GM23248 (cell line): ENCODE measurements around the gene LDLRAD4.

ENCODE experiments used
- EZH2 ChIP-seq: fragments of 200-600 bp; sonication (generic); IDR thresholded peaks from 2 replicates; pipeline ENCODE4 v1.6.1; 2018; ENCODE audit warnings: antibody characterized with exemption, mild to moderate bottlenecking; ENCODE audit not compliant: insufficient read depth, poor library complexity, severe bottlenecking
- EZH2phosphoT487 ChIP-seq: fragments of 200-600 bp; sonication (generic); IDR thresholded peaks from 2 replicates; pipeline ENCODE4 v1.6.1; 2018; ENCODE audit warnings: antibody characterized with exemption, moderate library complexity, mild to moderate bottlenecking, low read depth; ENCODE audit not compliant: insufficient read depth

DNA sequence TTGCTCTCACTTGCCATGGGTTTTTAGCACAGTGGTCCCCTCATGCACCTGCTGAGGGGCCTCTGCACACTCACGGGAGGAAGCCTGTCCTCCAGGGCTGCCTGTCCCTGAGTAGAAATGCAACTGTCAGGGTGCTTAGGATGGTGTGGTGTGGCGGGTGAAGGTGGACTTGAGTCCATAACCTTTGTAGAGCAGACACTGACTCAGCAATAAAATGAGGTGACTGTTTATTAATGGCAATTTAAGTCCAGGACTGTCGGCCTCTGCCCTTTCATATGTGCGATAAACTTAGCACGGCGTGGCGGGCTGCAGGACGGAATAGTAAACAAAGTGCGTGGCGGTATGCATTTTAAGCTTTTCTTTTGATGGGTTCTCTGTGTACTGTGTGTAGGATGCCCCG lies 188.2 kb downstream of the LDLRAD4 start:
- no peak for TF ChIP-seq EZH2
- no peak for TF ChIP-seq EZH2phosphoT487
